Measurements from ENCODE around the gene RPL28.

RPL28 gene

GRCh38 chr19:55353356-55353802, 32.4 kb upstream of the RPL28 start:
- no peak for DNase-seq (ENCODE audit: low spot score)

GRCh38 chr19:55353803-55354697, 31.7 kb upstream of the RPL28 start:
- DNase-seq (ENCODE audit: low spot score) = peak; percentile 73

- no peak for DNase-seq (ENCODE audit: low spot score)
These were observed 31.0 kb upstream of the RPL28 start, which contains the start of gene COX6B2 for GRCh38 chr19:55354698-55355212. Gene COX6B2, minus strand, starts transcription at chr19:55354719. Its CDS starts 198 bp downstream, at chr19:55354521.

- no peak for DNase-seq (ENCODE audit: low spot score)
These were observed 30.4 kb upstream of the RPL28 start for GRCh38 chr19:55355213-55355821.

GRCh38 chr19:55358493-55358892, 27.2 kb upstream of the RPL28 start:
- no peak for DNase-seq (ENCODE audit: low spot score)

- DNase-seq (ENCODE audit: low spot score) = no peak
These were observed 26.5 kb upstream of the RPL28 start for GRCh38 chr19:55358943-55359908.

GRCh38 chr19:55360902-55361301, 24.8 kb upstream of the RPL28 start:
- no peak for DNase-seq (ENCODE audit: low spot score)

GRCh38 chr19:55362174-55362989, 23.4 kb upstream of the RPL28 start:
- DNase-seq (ENCODE audit: low spot score) = no peak

- DNase-seq (ENCODE audit: low spot score) = no peak
These were observed 22.6 kb upstream of the RPL28 start, which contains the start of gene GARIN5B for GRCh38 chr19:55362990-55363716. Gene GARIN5B, minus strand, starts transcription at chr19:55363260. Its CDS starts 194 bp downstream, at chr19:55363066.

GRCh38 chr19:55365245-55365644, 20.5 kb upstream of the RPL28 start:
- DNase-seq (ENCODE audit: low spot score) = no peak

- DNase-seq (ENCODE audit: low spot score) = no peak
These were observed 19.8 kb upstream of the RPL28 start for GRCh38 chr19:55365964-55366363.

- no peak for DNase-seq (ENCODE audit: low spot score)
These were observed 18.9 kb upstream of the RPL28 start for GRCh38 chr19:55366790-55367189.

GRCh38 chr19:55368106-55368505, 17.6 kb upstream of the RPL28 start:
- no peak for DNase-seq (ENCODE audit: low spot score)

- DNase-seq (ENCODE audit: low spot score) = no peak
These were observed 16.8 kb upstream of the RPL28 start for GRCh38 chr19:55368701-55369563.

- no peak for DNase-seq (ENCODE audit: low spot score)
These were observed 16.0 kb upstream of the RPL28 start for GRCh38 chr19:55369653-55370304.

GRCh38 chr19:55370305-55370988, 15.3 kb upstream of the RPL28 start, which contains the start of gene IL11:
Gene IL11, minus strand, starts transcription at chr19:55370463. Its CDS starts 153 bp downstream, at chr19:55370310.
- no peak for DNase-seq (ENCODE audit: low spot score)

GRCh38 chr19:55372316-55373081, 13.2 kb upstream of the RPL28 start:
- DNase-seq (ENCODE audit: low spot score) = no peak
